ENCODE data around the gene PREX1. TPM values are rescaled to one million over a fixed set of nuclear protein-coding genes. Genes with fewer than 3 reads are reported as not detected.

The PREX1 gene
- total and polyA plus RNA-seq, 4 donors, result 29.5 to 121 (median 69.3) TPM

DNA sequence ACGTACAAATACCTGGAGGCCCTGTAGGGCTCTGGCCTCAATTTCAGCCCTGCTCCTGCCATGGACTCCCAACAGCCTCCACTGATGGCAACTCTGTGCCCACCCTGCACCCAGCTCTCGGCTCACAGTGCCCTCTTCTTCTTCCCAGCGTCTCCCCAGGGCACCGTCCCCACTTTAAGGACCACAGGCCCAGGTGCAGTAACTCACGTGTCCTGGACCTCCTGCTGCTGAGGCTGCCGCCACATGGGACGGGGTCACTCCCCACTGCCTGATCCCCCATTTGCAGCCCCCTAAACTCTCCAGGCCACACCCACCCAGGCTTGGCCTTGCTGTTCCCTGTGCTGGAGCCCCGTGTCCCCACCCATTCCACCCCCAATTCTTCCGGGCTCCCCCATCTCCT lies 223.4 kb downstream of the PREX1 start:
- Histone ChIP-seq H3K9me3 (ENCODE audit: control insufficient read depth in 4 of 4, insufficient read depth in 3 of 4, low read length in 3 of 4) (peaks cover 0 to 3% (median 0%) of the 10 kb centered on the region in 4 donors), H3K9ac (ENCODE audit: insufficient read depth in 1 of 2, low read length in 2 of 2) (no peak overlapping the region), H3K4me3 (no peak overlapping the region), H3K36me3 (ENCODE audit: control insufficient read depth in 4 of 4, insufficient read depth in 4 of 4, low read length in 4 of 4) (no peaks in the 10 kb centered on the region), H3K27ac (ENCODE audit: low read depth in 1 of 2, low read length in 1 of 2) (no peak overlapping the region), H3K27me3 (ENCODE audit: control insufficient read depth in 3 of 3, insufficient read depth in 3 of 3, low read length in 2 of 3) (no peaks in the 10 kb centered on the region), H3K4me1 (ENCODE audit: control insufficient read depth in 5 of 5, insufficient read depth in 5 of 5, low read length in 5 of 5) (no peaks in the 10 kb centered on the region)
- ATAC-seq (ENCODE audit: insufficient read depth, low FRiP score) (no peak), DNase-seq (no peak)
- WGBS, 2 donors, result 91 to 94% methylated on average over 9 of the region's 9 CpGs
- TF ChIP-seq, protein P1, sequence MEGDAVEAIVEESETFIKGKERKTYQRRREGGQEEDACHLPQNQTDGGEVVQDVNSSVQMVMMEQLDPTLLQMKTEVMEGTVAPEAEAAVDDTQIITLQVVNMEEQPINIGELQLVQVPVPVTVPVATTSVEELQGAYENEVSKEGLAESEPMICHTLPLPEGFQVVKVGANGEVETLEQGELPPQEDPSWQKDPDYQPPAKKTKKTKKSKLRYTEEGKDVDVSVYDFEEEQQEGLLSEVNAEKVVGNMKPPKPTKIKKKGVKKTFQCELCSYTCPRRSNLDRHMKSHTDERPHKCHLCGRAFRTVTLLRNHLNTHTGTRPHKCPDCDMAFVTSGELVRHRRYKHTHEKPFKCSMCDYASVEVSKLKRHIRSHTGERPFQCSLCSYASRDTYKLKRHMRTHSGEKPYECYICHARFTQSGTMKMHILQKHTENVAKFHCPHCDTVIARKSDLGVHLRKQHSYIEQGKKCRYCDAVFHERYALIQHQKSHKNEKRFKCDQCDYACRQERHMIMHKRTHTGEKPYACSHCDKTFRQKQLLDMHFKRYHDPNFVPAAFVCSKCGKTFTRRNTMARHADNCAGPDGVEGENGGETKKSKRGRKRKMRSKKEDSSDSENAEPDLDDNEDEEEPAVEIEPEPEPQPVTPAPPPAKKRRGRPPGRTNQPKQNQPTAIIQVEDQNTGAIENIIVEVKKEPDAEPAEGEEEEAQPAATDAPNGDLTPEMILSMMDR (IDR thresholded peaks at IDR 0.05; ENCODE audit: control extremely low read depth, extremely low read depth), result no peak

DNA sequence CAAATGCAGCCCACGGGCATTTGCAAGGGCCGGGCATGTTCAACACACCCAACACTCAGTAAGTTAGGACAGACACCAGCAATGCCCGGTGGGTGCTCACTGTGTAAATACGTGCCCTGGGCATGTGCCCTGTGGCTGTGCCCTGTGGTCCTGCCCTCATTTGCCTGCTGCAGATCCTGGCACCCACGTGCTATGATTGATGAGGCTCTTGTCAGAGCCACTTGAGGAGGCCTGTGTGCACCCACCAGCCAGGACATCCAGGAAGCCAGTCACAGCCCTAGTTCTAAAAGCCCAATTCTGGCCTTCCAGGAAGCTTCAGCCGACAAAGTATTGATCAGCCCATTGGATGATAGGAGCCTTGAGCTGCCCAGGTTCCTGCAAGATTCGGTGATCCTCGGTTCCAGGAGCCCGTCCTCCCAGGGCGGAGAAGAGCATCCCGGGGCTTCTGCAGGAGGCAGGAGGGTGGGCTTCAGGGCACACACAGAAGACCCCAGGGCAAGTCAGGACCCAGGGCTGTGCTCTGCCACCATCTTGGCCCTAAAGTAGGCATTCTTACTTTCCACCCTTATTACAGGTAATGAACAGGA lies 223.9 kb downstream of the PREX1 start:
- no peaks in the 10 kb centered on the region for H3K36me3 ChIP-seq (ENCODE audit: control insufficient read depth in 4 of 4, insufficient read depth in 4 of 4, low read length in 4 of 4)
- no peak overlapping the region for H3K4me3 ChIP-seq
- H3K27me3 ChIP-seq (ENCODE audit: control insufficient read depth in 3 of 3, insufficient read depth in 3 of 3, low read length in 2 of 3), result no peaks in the 10 kb centered on the region
- no peak overlapping the region for H3K27ac ChIP-seq (ENCODE audit: low read depth in 1 of 2, low read length in 1 of 2)
- no peak for ATAC-seq (ENCODE audit: insufficient read depth, low FRiP score)
- no peak overlapping the region for H3K9ac ChIP-seq (ENCODE audit: insufficient read depth in 1 of 2, low read length in 2 of 2)
- 84 to 90% methylated on average over 11 of the region's 11 CpGs for WGBS, 2 donors
- TF ChIP-seq, protein P1 (IDR thresholded peaks at IDR 0.05; ENCODE audit: control extremely low read depth, extremely low read depth), result no peak
- H3K4me1 ChIP-seq (ENCODE audit: control insufficient read depth in 5 of 5, insufficient read depth in 5 of 5, low read length in 5 of 5), result no peaks in the 10 kb centered on the region
- DNase-seq, result no peak
- peaks cover 0 to 3% (median 0%) of the 10 kb centered on the region in 4 donors for H3K9me3 ChIP-seq (ENCODE audit: control insufficient read depth in 4 of 4, insufficient read depth in 3 of 4, low read length in 3 of 4)

DNA sequence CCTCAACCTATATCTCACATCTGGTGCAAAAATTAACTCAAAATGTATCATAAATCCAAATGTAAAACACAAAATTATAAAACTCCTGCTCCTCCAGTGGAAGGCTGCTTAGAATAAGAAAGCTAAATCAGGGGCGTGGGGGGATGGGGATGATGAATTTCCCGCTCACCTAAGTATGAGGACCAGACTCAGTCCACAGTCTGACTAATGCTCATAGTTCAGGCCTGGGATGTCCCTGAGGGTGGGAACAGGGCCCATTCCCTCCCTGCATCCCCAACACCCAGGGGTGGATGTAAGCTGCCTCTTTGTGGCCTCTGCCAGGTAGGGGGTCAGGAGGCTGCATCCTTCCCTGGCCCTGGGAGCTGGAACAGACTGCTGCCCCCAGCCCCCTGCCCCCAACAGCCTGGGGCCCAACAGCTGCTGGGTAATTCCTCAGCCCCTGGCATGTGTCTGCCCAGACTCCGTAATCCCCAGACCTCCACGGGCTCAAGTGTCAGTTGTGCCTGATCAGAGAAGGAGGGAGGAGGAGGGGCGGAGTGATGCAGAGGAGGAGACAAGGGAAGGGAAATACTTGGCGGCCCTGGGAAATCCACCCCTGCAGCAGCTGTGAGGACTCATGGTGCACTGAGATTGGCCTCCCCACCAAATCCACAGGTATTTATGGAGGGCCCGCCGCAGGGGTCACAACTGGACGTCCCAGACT lies 224.5 kb downstream of the PREX1 start:
- Histone ChIP-seq H3K36me3 (ENCODE audit: control insufficient read depth in 4 of 4, insufficient read depth in 4 of 4, low read length in 4 of 4) (no peaks in the 10 kb centered on the region), H3K4me3 (no peak overlapping the region), H3K27me3 (ENCODE audit: control insufficient read depth in 3 of 3, insufficient read depth in 3 of 3, low read length in 2 of 3) (no peaks in the 10 kb centered on the region), H3K27ac (ENCODE audit: low read depth in 1 of 2, low read length in 1 of 2) (no peak overlapping the region), H3K4me1 (ENCODE audit: control insufficient read depth in 5 of 5, insufficient read depth in 5 of 5, low read length in 5 of 5) (no peaks in the 10 kb centered on the region), H3K9me3 (ENCODE audit: control insufficient read depth in 4 of 4, insufficient read depth in 3 of 4, low read length in 3 of 4) (peaks cover 0 to 3% (median 0%) of the 10 kb centered on the region in 4 donors), H3K9ac (ENCODE audit: insufficient read depth in 1 of 2, low read length in 2 of 2) (no peak overlapping the region)
- TF ChIP-seq, protein P1 (IDR thresholded peaks at IDR 0.05; ENCODE audit: control extremely low read depth, extremely low read depth), result no peak
- ATAC-seq (ENCODE audit: insufficient read depth, low FRiP score) (no peak), DNase-seq (no peak)
- WGBS, 2 donors, result 68 to 70% methylated on average over 9 of the region's 9 CpGs

Measured in lung (tissue), 12 donors.